ENCODE measurements around the gene CCDC85A.
A peak's percentile ranks its signal among the peaks of the same experiment; 100 is the strongest.

- TF ChIP-seq EGR1 (IDR thresholded peaks at IDR 0.05; ENCODE audit: low read depth), result no peak
- TF ChIP-seq POLR2AphosphoS5 (IDR thresholded peaks at IDR 0.05; ENCODE audit: low read depth, low read length), result no peak
- TF ChIP-seq CTCF (IDR thresholded peaks at IDR 0.05 in 2 of 3, conservative IDR thresholded peaks at IDR 0.05 in 1 of 3; ENCODE audit: borderline replicate concordance in 1 of 3, insufficient read depth in 1 of 3, low read depth in 2 of 3, low read length in 2 of 3), result 0 out of 6 replicates have a peak, but pooled peaks of 1 of the 3 experiments have one; percentile 18
Observed at GRCh38 chr2:56288838-56289580, 105.2 kb downstream of the CCDC85A start.

Data from HCT116 (cell line).